Testis (tissue), 3 donors: ENCODE data around the gene DNAJC4. TPM values are rescaled to one million over a fixed set of nuclear protein-coding genes. Genes with fewer than 3 reads are reported as not detected.

ENCODE experiments used
- DNase-seq: peaks from one replicate; pipeline ENCODE4 v3.0.0-alpha.2; 2019
- H3K27ac ChIP-seq, 2 donors: fragments of 200-600 bp; sonication (generic); one replicate each; pipeline ENCODE4 v1.5.1; 2019
- H3K27me3 ChIP-seq: fragments of 200-600 bp; sonication (generic); one replicate; pipeline ENCODE4 v1.5.1; 2019
- H3K36me3 ChIP-seq: fragments of 200-600 bp; sonication (generic); one replicate; pipeline ENCODE4 v1.5.1; 2017; ENCODE audit warnings: low read depth; ENCODE audit errors: missing control alignments
- H3K4me1 ChIP-seq: fragments of 200-600 bp; sonication (generic); one replicate; pipeline ENCODE4 v1.5.1; 2019
- H3K4me3 ChIP-seq, 2 donors: fragments of 200-600 bp; sonication (generic); one replicate each; pipeline ENCODE4 v1.5.1; 2017 to 2019
- H3K9me3 ChIP-seq: fragments of 200-600 bp; sonication (generic); one replicate; pipeline ENCODE4 v1.5.1; 2017
- CTCF ChIP-seq, 3 experiments: fragments of 450-650 bp in 2 of 3; fragments of 200-600 bp in 1 of 3; sonication (generic) in 1 of 3; IDR thresholded peaks; one replicate each; pipeline ENCODE4 v1.5.1; 2016 to 2019; ENCODE audit warnings: antibody characterized with exemption in 3 of 3, mild to moderate bottlenecking in 2 of 3, moderate library complexity in 1 of 3
- POLR2A ChIP-seq: fragments of 450-650 bp; IDR thresholded peaks from one replicate; pipeline ENCODE4 v1.6.1; 2017; ENCODE audit warnings: antibody characterized with exemption, mild to moderate bottlenecking, moderate library complexity
- WGBS, 2 donors: methylation state at CpG; one replicate each; pipeline ENCODE4 v1.1.5; 2018; 5-methylcytosine and 5-hydroxymethylcytosine counted together
- intact Hi-C: fragments of 100-400 bp; cut with DNase I; formaldehyde crosslinking; loops from one replicate; pipeline ENCODE4 v1.15.1; 2023; ENCODE audit warnings: low total_unique reads
- polyA plus RNA-seq: library from polyadenylated mRNA; stranded (reverse); fragments of 350-450 nt; fragmentation: Illumina TruSeq; extraction: RNeasy Lipid Tissue Mini Kit (QIAGEN cat#74804); gene quantifications from one replicate; pipeline ENCODE4 v1.2.3, GENCODE V29; 2014; ENCODE audit warnings: low read depth, low replicate concordance; ENCODE audit not compliant: insufficient read depth
- total RNA-seq, 2 donors: library from RNA; depleted of rRNA; stranded (reverse); fragments of >200 nt; gene quantifications; one replicate each; pipeline ENCODE4 v1.2.3, GENCODE V29; 2016

Gene DNAJC4
- total and polyA plus RNA-seq, 3 donors from 2014 or later: 105 to 303 (median 254) TPM

DNA sequence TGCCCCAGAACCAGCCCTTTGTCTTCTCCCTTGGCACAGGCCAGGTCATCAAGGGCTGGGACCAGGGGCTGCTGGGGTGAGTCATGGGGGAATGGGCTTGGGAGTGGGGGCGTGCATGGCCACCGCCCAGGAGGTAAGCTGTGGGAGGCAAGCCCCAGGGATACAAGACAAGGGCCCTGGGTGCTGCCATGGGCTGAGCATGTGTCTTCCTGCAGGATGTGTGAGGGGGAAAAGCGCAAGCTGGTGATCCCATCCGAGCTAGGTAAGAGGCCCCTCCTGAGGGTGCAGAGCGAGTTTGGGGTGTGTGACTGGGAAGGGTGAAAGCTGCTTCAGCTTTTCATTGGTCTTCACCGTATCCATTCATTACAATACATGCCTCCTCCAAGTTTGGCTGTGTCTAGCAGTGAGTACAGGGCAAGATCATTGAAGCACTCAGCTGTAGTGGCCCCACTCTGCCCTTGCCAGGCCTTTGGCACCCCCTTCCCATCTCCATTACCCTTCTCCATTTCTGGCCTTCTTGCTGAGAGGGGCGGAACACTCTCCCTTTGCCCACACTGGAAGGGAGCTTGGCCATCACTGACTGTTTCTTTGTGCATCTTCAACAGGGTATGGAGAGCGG lies 13.0 kb downstream of the DNAJC4 start:
- Histone ChIP-seq H3K27me3 (no peaks in the 10 kb centered on the region), H3K9me3 (no peaks in the 10 kb centered on the region), H3K27ac (no peak overlapping the region), H3K4me3 (no peak overlapping the region), H3K4me1 (peaks cover 43% of the 10 kb centered on the region), H3K36me3 (no peaks in the 10 kb centered on the region)
- no peak for DNase-seq
- intact Hi-C loops: no loop called here
- 86 to 90% methylated on average over 6 to 8 of the region's 8 CpGs for WGBS, 2 donors
- TF ChIP-seq POLR2A (no peak), CTCF (IDR thresholded peaks at IDR 0.05) (no peak)

- intact Hi-C loops: no loop called here
- Histone ChIP-seq H3K4me1 (peaks cover 43% of the 10 kb centered on the region), H3K27me3 (no peaks in the 10 kb centered on the region), H3K27ac (no peak overlapping the region), H3K9me3 (no peaks in the 10 kb centered on the region), H3K4me3 (no peak overlapping the region), H3K36me3 (no peaks in the 10 kb centered on the region)
- no peak for TF ChIP-seq POLR2A
- no peak for TF ChIP-seq CTCF (IDR thresholded peaks at IDR 0.05)
- WGBS, 2 donors: 65 to 74% methylated on average over 3 to 5 of the region's 5 CpGs
- DNase-seq: no peak
These were observed 13.8 kb downstream of the DNAJC4 start for GRCh38 chr11:64244107-64244506.

DNA sequence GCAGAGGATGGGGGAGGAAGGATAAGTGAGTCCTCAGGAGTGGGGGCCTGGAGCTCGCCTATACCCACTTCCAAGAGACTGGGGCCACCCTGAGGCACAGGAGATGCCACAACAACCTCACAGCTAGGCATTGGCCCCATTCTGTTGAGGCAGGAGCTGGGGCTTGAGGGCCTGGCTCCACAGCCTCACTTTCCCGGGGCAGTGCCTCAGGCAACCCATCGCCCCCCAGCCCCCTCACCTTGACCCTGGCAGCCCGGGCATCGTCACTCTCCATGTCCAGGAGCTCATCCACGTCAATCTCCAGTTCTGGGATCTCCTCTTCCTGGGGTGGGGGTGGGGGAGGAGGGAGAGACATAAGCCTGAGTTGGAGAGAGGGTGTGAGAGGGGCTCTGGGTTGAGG lies 14.6 kb downstream of the DNAJC4 start:
- 42% methylated on average over 6 of the region's 6 CpGs; no CpG with 5 or more reads in 1 of the 2 donors for WGBS, 2 donors
- DNase-seq: no peak
- Histone ChIP-seq H3K4me3 (no peak overlapping the region), H3K27me3 (no peaks in the 10 kb centered on the region), H3K9me3 (no peaks in the 10 kb centered on the region), H3K36me3 (no peaks in the 10 kb centered on the region), H3K4me1 (peaks cover 42% of the 10 kb centered on the region), H3K27ac (peak overlapping the region in 1 of 2 donors; percentile 75)
- TF ChIP-seq POLR2A (no peak), CTCF (IDR thresholded peaks at IDR 0.05) (no peak)
- intact Hi-C loops: no loop called here

DNA sequence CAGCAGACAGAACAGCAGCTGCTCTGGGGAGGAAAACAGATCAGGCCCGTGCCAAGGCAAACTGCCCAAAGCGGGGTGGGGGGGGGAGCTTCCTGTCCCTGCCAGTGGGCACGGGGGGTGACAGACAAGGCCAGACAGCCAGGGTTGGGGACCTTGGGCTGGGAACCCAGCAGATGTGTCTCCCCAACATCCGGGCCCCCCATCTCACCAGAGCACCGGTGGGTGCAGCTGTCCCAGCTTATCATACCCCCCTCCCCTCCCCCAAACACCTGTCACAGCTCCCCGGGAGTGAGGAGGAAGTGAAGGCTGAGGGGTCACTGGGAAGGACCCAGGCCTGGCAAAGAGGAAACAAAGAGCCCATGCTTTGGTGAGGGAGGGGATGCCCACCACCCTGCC lies 15.1 kb downstream of the DNAJC4 start:
- DNase-seq: no peak
- TF ChIP-seq POLR2A: no peak
- no peak for TF ChIP-seq CTCF (IDR thresholded peaks at IDR 0.05)
- Histone ChIP-seq H3K36me3 (no peaks in the 10 kb centered on the region), H3K4me3 (peak overlapping the region; percentile 47 to 60), H3K27me3 (no peaks in the 10 kb centered on the region), H3K9me3 (no peaks in the 10 kb centered on the region), H3K4me1 (peaks cover 41% of the 10 kb centered on the region), H3K27ac (peak overlapping the region; percentile 24 to 75)
- WGBS, 2 donors: 5 to 28% methylated on average over 3 to 6 of the region's 6 CpGs
- intact Hi-C loops: no loop called here
